Measurements from ENCODE around the gene PRR35. TPM values are rescaled to one million over a fixed set of nuclear protein-coding genes. Genes with fewer than 3 reads are reported as not detected.

The PRR35 gene
- polyA plus RNA-seq, 1 donor from 2014 or later = not detected

GRCh38 chr16:582218-582613 lies 22.0 kb downstream of the PRR35 start:
- H3K9me3 ChIP-seq (ENCODE audit: low read length) = no peaks in the 10 kb centered on the region
- H2AFZ ChIP-seq (ENCODE audit: low read depth, low read length) = no peak overlapping the region
- no peak overlapping the region for H3K9ac ChIP-seq (ENCODE audit: low read length)
- no peaks in the 10 kb centered on the region for H3K79me2 ChIP-seq (replicated peaks; ENCODE audit: insufficient read depth, low read length)
- no peaks in the 10 kb centered on the region for H3K9me2 ChIP-seq (ENCODE audit: insufficient read depth, low read length)
- H4K20me1 ChIP-seq (ENCODE audit: insufficient read depth) = no peaks in the 10 kb centered on the region
- no peaks in the 10 kb centered on the region for H3K36me3 ChIP-seq (ENCODE audit: insufficient read depth, low read length)
- no peak for TF ChIP-seq CTCF (IDR thresholded peaks at IDR 0.05; ENCODE audit: poor library complexity, severe bottlenecking)
- TF ChIP-seq RAD21 (conservative IDR thresholded peaks at IDR 0.05) = no peak
- TF ChIP-seq TAF1 (IDR thresholded peaks at IDR 0.05; ENCODE audit: low read depth) = no peak
- no peak for TF ChIP-seq REST (IDR thresholded peaks at IDR 0.05; ENCODE audit: borderline replicate concordance)
- TF ChIP-seq EP300 (conservative IDR thresholded peaks at IDR 0.05; ENCODE audit: poor library complexity, severe bottlenecking) = no peak
- TF ChIP-seq EZH2 (IDR thresholded peaks at IDR 0.05; ENCODE audit: borderline replicate concordance, insufficient read depth, low read length, poor library complexity, severe bottlenecking) = no peak
- no peak for TF ChIP-seq MXI1 (conservative IDR thresholded peaks at IDR 0.05; ENCODE audit: poor library complexity, severe bottlenecking)
- no peak for TF ChIP-seq SMC3 (conservative IDR thresholded peaks at IDR 0.05; ENCODE audit: poor library complexity)
- TF ChIP-seq POLR2AphosphoS5 (IDR thresholded peaks at IDR 0.05) = no peak
- no peak overlapping the region for H3K4me3 ChIP-seq (ENCODE audit: low read length)
- no peaks in the 10 kb centered on the region for H3K27me3 ChIP-seq (ENCODE audit: insufficient read depth, low read depth, low read length)
- no peak overlapping the region for H3K4me2 ChIP-seq (ENCODE audit: low read length)
- H3K27ac ChIP-seq (ENCODE audit: low read length) = no peak overlapping the region
- no peaks in the 10 kb centered on the region for H3F3A ChIP-seq (ENCODE audit: insufficient read depth, low read length, poor library complexity, severe bottlenecking)

GRCh38 chr16:582614-583331 lies 22.6 kb downstream of the PRR35 start:
- H3K36me3 ChIP-seq (ENCODE audit: insufficient read depth, low read length) = no peaks in the 10 kb centered on the region
- no peaks in the 10 kb centered on the region for H3K9me3 ChIP-seq (ENCODE audit: low read length)
- H3K79me2 ChIP-seq (replicated peaks; ENCODE audit: insufficient read depth, low read length) = no peaks in the 10 kb centered on the region
- H3F3A ChIP-seq (ENCODE audit: insufficient read depth, low read length, poor library complexity, severe bottlenecking) = no peaks in the 10 kb centered on the region
- H3K9me2 ChIP-seq (ENCODE audit: insufficient read depth, low read length) = no peaks in the 10 kb centered on the region
- no peaks in the 10 kb centered on the region for H3K27me3 ChIP-seq (ENCODE audit: insufficient read depth, low read depth, low read length)
- H4K20me1 ChIP-seq (ENCODE audit: insufficient read depth) = no peaks in the 10 kb centered on the region
- no peak overlapping the region for H3K4me2 ChIP-seq (ENCODE audit: low read length)
- H3K9ac ChIP-seq (ENCODE audit: low read length) = no peak overlapping the region
- H3K27ac ChIP-seq (ENCODE audit: low read length) = no peak overlapping the region
- H3K4me3 ChIP-seq (ENCODE audit: low read length) = no peak overlapping the region
- no peak for TF ChIP-seq MXI1 (conservative IDR thresholded peaks at IDR 0.05; ENCODE audit: poor library complexity, severe bottlenecking)
- TF ChIP-seq EZH2 (IDR thresholded peaks at IDR 0.05; ENCODE audit: borderline replicate concordance, insufficient read depth, low read length, poor library complexity, severe bottlenecking) = no peak
- no peak for TF ChIP-seq RAD21 (conservative IDR thresholded peaks at IDR 0.05)
- TF ChIP-seq REST (IDR thresholded peaks at IDR 0.05; ENCODE audit: borderline replicate concordance) = no peak
- no peak for TF ChIP-seq TAF1 (IDR thresholded peaks at IDR 0.05; ENCODE audit: low read depth)
- no peak for TF ChIP-seq POLR2AphosphoS5 (IDR thresholded peaks at IDR 0.05)
- TF ChIP-seq CTCF (IDR thresholded peaks at IDR 0.05; ENCODE audit: poor library complexity, severe bottlenecking) = no peak
- TF ChIP-seq EP300 (conservative IDR thresholded peaks at IDR 0.05; ENCODE audit: poor library complexity, severe bottlenecking) = no peak
- TF ChIP-seq SMC3 (conservative IDR thresholded peaks at IDR 0.05; ENCODE audit: poor library complexity) = no peak
- no peak overlapping the region for H2AFZ ChIP-seq (ENCODE audit: low read depth, low read length)
